Tibial nerve (tissue), 4 donors: ENCODE results near the gene KIAA0753.

Experiments used
- CTCF ChIP-seq, 5 experiments: fragments of 200-600 bp in 3 of 5; fragments of 450-650 bp in 2 of 5; sonication (generic) in 3 of 5; IDR thresholded peaks; one replicate each; pipeline ENCODE4 v1.5.1; 2016 to 2019; ENCODE audit warnings: antibody characterized with exemption in 5 of 5, mild to moderate bottlenecking in 3 of 5, moderate library complexity in 2 of 5
- EP300 ChIP-seq, 2 donors: sonication (generic); formaldehyde crosslinking; IDR thresholded peaks; one replicate each; pipeline ENCODE4 v1.6.1; 2017; ENCODE audit warnings: antibody characterized with exemption in 2 of 2, mild to moderate bottlenecking in 1 of 2
- POLR2A ChIP-seq, 2 donors: fragments of 450-650 bp; IDR thresholded peaks; one replicate each; pipeline ENCODE4 v1.6.1; 2017; ENCODE audit warnings: antibody characterized with exemption in 2 of 2, mild to moderate bottlenecking in 2 of 2, moderate library complexity in 2 of 2

- TF ChIP-seq CTCF (IDR thresholded peaks at IDR 0.05) (no peak), POLR2A (IDR thresholded peaks at IDR 0.05) (no peak), EP300 (IDR thresholded peaks at IDR 0.05) (no peak)
Observed at GRCh38 chr17:6611231-6611630, 29.3 kb downstream of the KIAA0753 start.
